ENCODE data around the gene SAMD1. TPM values are rescaled to one million over a fixed set of nuclear protein-coding genes. Genes with fewer than 3 reads are reported as not detected.

The SAMD1 gene
- total RNA-seq, 2 experiments from 2014 or later: 124 to 128 TPM

DNA sequence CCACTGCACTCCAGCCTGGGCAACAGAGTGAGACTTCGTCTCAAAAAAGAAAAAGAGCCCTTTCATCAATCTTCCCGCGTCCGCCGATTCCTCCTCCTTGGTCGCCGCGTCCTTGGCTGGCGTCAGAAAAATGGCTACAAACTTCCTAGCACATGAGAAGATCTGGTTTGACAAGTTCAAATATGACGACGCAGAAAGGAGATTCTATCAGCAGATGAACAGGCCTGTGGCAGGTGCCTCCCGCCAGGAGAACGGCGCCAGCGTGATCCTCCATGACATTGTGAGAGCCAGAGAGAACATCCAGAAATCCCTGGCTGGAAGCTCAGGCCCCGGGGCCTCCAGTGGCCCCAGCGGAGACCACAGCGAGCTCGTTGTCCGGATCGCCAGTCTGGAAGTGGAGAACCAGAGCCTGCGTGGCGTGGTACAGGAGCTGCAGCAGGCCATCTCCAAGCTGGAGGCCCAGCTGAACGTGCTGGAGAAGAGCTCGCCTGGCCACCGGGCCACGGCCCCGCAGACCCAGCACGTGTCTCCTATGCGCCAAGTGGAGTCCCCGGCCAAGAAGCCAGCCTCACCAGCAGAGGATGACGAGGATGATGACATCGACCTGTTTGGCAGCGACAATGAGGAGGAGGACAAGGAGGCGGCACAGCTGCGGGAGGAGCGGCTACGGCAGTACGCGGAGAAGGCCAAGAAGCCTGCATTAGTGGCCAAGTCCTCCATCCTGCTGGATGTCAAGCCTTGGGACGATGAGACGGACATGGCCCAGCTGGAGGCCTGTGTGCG lies 20.1 kb downstream of the SAMD1 start:
- CTCF ChIA-PET (ENCODE audit: unreplicated experiment): no interaction called here
- intact Hi-C loops (cut with micrococcal nuclease; ENCODE audit: unreplicated experiment): loop anchor here (10.0 kb wide), 1 partner anchor 476 kb away; no protein-coding TSS in a partner anchor
- BruUV-seq (replicated peaks): no TSS peak
- Histone ChIP-seq H3K27ac (ENCODE audit: low read depth, low read length, poor library complexity, severe bottlenecking) (no peak overlapping the region), H3K9me2 (ENCODE audit: insufficient read depth, low read length) (no peaks in the 10 kb centered on the region), H3K4me2 (ENCODE audit: low read length) (no peak overlapping the region), H3K4me1 (ENCODE audit: insufficient read depth, low read length, poor library complexity, severe bottlenecking) (peaks cover 26% of the 10 kb centered on the region), H4K20me1 (ENCODE audit: insufficient read depth, low read length) (no peaks in the 10 kb centered on the region), H3K4me3 (ENCODE audit: low read depth, low read length, poor library complexity, severe bottlenecking) (no peak overlapping the region), H3K79me2 (ENCODE audit: insufficient read depth, low read depth, low read length) (no peaks in the 10 kb centered on the region), H3K9me3 (ENCODE audit: low read length) (no peaks in the 10 kb centered on the region), H3K36me3 (ENCODE audit: insufficient read depth, low read length) (no peaks in the 10 kb centered on the region), H2AFZ (ENCODE audit: low read length) (no peak overlapping the region)
- POLR2A ChIA-PET: no interaction called here
- no peak for DNase-seq (ENCODE audit: low spot score)
- no peak for TF ChIP-seq EZH2phosphoT487 (IDR thresholded peaks at IDR 0.05; ENCODE audit: borderline replicate concordance, low read depth, low read length)
- TF ChIP-seq, protein P1, sequence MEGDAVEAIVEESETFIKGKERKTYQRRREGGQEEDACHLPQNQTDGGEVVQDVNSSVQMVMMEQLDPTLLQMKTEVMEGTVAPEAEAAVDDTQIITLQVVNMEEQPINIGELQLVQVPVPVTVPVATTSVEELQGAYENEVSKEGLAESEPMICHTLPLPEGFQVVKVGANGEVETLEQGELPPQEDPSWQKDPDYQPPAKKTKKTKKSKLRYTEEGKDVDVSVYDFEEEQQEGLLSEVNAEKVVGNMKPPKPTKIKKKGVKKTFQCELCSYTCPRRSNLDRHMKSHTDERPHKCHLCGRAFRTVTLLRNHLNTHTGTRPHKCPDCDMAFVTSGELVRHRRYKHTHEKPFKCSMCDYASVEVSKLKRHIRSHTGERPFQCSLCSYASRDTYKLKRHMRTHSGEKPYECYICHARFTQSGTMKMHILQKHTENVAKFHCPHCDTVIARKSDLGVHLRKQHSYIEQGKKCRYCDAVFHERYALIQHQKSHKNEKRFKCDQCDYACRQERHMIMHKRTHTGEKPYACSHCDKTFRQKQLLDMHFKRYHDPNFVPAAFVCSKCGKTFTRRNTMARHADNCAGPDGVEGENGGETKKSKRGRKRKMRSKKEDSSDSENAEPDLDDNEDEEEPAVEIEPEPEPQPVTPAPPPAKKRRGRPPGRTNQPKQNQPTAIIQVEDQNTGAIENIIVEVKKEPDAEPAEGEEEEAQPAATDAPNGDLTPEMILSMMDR (conservative IDR thresholded peaks at IDR 0.05; ENCODE audit: low read length): no peak

DNA sequence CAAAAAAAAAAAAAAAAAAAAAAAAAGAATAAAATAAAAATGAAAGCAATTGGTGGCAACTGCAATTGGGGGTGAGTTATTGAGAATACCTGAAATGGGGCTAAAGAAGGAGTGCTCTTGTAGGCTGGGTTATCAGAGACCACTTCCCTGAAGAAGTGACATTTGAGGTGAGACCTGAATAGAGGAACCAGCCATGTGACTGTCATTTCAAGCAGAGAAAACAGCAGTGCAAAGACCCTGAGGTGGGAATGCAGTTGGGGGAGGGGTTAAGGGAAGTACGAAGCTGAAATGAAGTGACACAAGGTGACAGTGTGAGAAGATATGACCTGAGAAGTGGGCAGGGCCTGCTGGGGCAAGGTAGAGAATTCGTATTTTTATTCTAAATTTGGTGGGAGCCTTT lies 24.4 kb downstream of the SAMD1 start:
- Histone ChIP-seq H4K20me1 (ENCODE audit: insufficient read depth, low read length) (no peaks in the 10 kb centered on the region), H3K9me3 (ENCODE audit: low read length) (no peaks in the 10 kb centered on the region), H3K79me2 (ENCODE audit: insufficient read depth, low read depth, low read length) (no peaks in the 10 kb centered on the region), H3K4me3 (ENCODE audit: low read depth, low read length, poor library complexity, severe bottlenecking) (no peak overlapping the region), H3K9me2 (ENCODE audit: insufficient read depth, low read length) (no peaks in the 10 kb centered on the region), H3K4me2 (ENCODE audit: low read length) (no peak overlapping the region), H3K4me1 (ENCODE audit: insufficient read depth, low read length, poor library complexity, severe bottlenecking) (no peaks in the 10 kb centered on the region), H2AFZ (ENCODE audit: low read length) (no peak overlapping the region), H3K36me3 (ENCODE audit: insufficient read depth, low read length) (no peaks in the 10 kb centered on the region), H3K27ac (ENCODE audit: low read depth, low read length, poor library complexity, severe bottlenecking) (no peak overlapping the region)
- intact Hi-C loops (cut with micrococcal nuclease; ENCODE audit: unreplicated experiment): no loop called here
- DNase-seq (ENCODE audit: low spot score): no peak
- ChIA-PET CTCF (ENCODE audit: unreplicated experiment) (no interaction called here), POLR2A (no interaction called here)
- BruUV-seq (replicated peaks): no TSS peak
- no peak for TF ChIP-seq EZH2phosphoT487 (IDR thresholded peaks at IDR 0.05; ENCODE audit: borderline replicate concordance, low read depth, low read length)
- TF ChIP-seq, protein P1 (conservative IDR thresholded peaks at IDR 0.05; ENCODE audit: low read length): no peak

DNA sequence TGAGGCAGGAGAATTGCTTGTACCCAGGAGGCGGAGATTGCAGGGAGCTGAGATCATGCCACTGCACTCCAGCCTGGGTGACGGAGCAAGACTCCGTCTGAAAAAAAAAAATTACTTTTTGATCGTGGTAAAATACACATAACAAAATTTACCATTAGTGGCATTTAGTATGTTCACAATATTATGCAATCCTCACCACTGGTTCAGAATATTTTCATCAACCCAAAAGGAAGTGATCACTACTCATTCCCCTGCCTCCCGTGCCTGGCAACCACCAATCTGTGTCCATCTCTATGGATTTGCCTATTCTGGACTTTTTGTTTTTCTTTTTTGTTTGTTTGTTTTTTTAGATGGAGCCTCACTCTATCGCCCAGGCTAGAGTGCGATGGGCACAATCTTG lies 27.4 kb downstream of the SAMD1 start:
- DNase-seq (ENCODE audit: low spot score): no peak
- CTCF ChIA-PET (ENCODE audit: unreplicated experiment): no interaction called here
- H3K9me2 ChIP-seq (ENCODE audit: insufficient read depth, low read length): no peaks in the 10 kb centered on the region
- no peak overlapping the region for H3K27ac ChIP-seq (ENCODE audit: low read depth, low read length, poor library complexity, severe bottlenecking)
- H3K36me3 ChIP-seq (ENCODE audit: insufficient read depth, low read length): no peaks in the 10 kb centered on the region
- H3K79me2 ChIP-seq (ENCODE audit: insufficient read depth, low read depth, low read length): no peaks in the 10 kb centered on the region
- POLR2A ChIA-PET: no interaction called here
- no peaks in the 10 kb centered on the region for H4K20me1 ChIP-seq (ENCODE audit: insufficient read depth, low read length)
- no peak overlapping the region for H2AFZ ChIP-seq (ENCODE audit: low read length)
- TF ChIP-seq EZH2phosphoT487 (IDR thresholded peaks at IDR 0.05; ENCODE audit: borderline replicate concordance, low read depth, low read length): no peak
- TF ChIP-seq, protein P1 (conservative IDR thresholded peaks at IDR 0.05; ENCODE audit: low read length): no peak
- no TSS peak for BruUV-seq (replicated peaks)
- H3K4me2 ChIP-seq (ENCODE audit: low read length): no peak overlapping the region
- no peak overlapping the region for H3K4me3 ChIP-seq (ENCODE audit: low read depth, low read length, poor library complexity, severe bottlenecking)
- intact Hi-C loops (cut with micrococcal nuclease; ENCODE audit: unreplicated experiment): no loop called here
- H3K4me1 ChIP-seq (ENCODE audit: insufficient read depth, low read length, poor library complexity, severe bottlenecking): peaks cover 6% of the 10 kb centered on the region
- no peaks in the 10 kb centered on the region for H3K9me3 ChIP-seq (ENCODE audit: low read length)
